Measurements from ENCODE around the gene OR10AD1. TPM values are rescaled to one million over a fixed set of nuclear protein-coding genes. Genes with fewer than 3 reads are reported as not detected.

OR10AD1 gene
- total and polyA plus RNA-seq, 9 of the 15 experiments (the other 6 are each of a cell fraction or from before 2014, with no cell fraction given) = not detected

- TF ChIP-seq SIRT6 (IDR thresholded peaks at IDR 0.05; ENCODE audit: low read depth, low read length) (no peak), GTF2F1 (IDR thresholded peaks at IDR 0.05; ENCODE audit: low read depth, low read length) (no peak), HDGF (IDR thresholded peaks at IDR 0.05) (no peak), YY1 (IDR thresholded peaks at IDR 0.05; ENCODE audit: borderline replicate concordance in 1 of 3, control insufficient read depth in 1 of 3, extremely low read depth in 1 of 3, insufficient read depth in 3 of 3, insufficient read length in 1 of 3, insufficient replicate concordance in 2 of 3, low read depth in 1 of 3, low read length in 2 of 3) (no peak), CBX1 (IDR thresholded peaks at IDR 0.05; ENCODE audit: low read depth) (no peak), ARID1B (IDR thresholded peaks at IDR 0.05) (0 out of 2 replicates have a peak, but pooled peaks have one; percentile 11), SRF (CRISPR knock-in tag; IDR thresholded peaks at IDR 0.05) (no peak), ZNF280B (CRISPR knock-in tag; IDR thresholded peaks at IDR 0.05) (no peak), BCOR (IDR thresholded peaks at IDR 0.05) (no peak), RBM17 (IDR thresholded peaks at IDR 0.05; ENCODE audit: borderline replicate concordance, low read depth, low read length) (no peak), CCNT2 (IDR thresholded peaks at IDR 0.05; ENCODE audit: borderline replicate concordance, extremely low read depth, insufficient read length, low read depth, low read length) (no peak), ZNF398 (CRISPR knock-in tag; IDR thresholded peaks at IDR 0.05) (no peak), MAFK (IDR thresholded peaks at IDR 0.05; ENCODE audit: low read length) (no peak), PHB (CRISPR knock-in tag; IDR thresholded peaks at IDR 0.05) (no peak), DPF2 (IDR thresholded peaks at IDR 0.05) (no peak), STAG1 (CRISPR knock-in tag; IDR thresholded peaks at IDR 0.05; ENCODE audit: borderline replicate concordance) (no peak), FOXM1 (IDR thresholded peaks at IDR 0.05; ENCODE audit: low read depth) (no peak), FOXM1 (CRISPR knock-in tag; IDR thresholded peaks at IDR 0.05; ENCODE audit: low read depth) (no peak), SP2 (IDR thresholded peaks at IDR 0.05; ENCODE audit: extremely low read depth, low read depth, low read length, poor library complexity, severe bottlenecking) (no peak), MEF2A (IDR thresholded peaks at IDR 0.05; ENCODE audit: control insufficient read depth, low read depth, low read length) (no peak), PML (IDR thresholded peaks at IDR 0.05; ENCODE audit: low read length) (no peak), BDP1 (IDR thresholded peaks at IDR 0.05; ENCODE audit: insufficient read depth, insufficient read length) (no peak), NCOR1 (IDR thresholded peaks at IDR 0.05) (no peak)
- TF ChIP-seq, protein P1, sequence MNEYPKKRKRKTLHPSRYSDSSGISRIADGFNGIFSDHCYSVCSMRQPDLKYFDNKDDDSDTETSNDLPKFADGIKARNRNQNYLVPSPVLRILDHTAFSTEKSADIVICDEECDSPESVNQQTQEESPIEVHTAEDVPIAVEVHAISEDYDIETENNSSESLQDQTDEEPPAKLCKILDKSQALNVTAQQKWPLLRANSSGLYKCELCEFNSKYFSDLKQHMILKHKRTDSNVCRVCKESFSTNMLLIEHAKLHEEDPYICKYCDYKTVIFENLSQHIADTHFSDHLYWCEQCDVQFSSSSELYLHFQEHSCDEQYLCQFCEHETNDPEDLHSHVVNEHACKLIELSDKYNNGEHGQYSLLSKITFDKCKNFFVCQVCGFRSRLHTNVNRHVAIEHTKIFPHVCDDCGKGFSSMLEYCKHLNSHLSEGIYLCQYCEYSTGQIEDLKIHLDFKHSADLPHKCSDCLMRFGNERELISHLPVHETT (CRISPR knock-in tag; conservative IDR thresholded peaks at IDR 0.05 in 1 of 2, IDR thresholded peaks at IDR 0.05 in 1 of 2) = no peak
Observed at GRCh38 chr12:48183091-48183875, 19.8 kb downstream of the OR10AD1 start, which contains the start of gene CCDC184 (continued).

Data from K562 (cell line).